Kidney capillary endothelial cell (primary cell): ENCODE data around the gene SLC7A1.
"Not testable (repeated sequence)": the region's sequence is repeated elsewhere in the genome, so short reads cannot be mapped to it uniquely, and the experiment has no call there.

Experiments
- DNase-seq: peaks from one replicate; pipeline ENCODE4 v3.0.0-alpha.2; 2018; ENCODE audit warnings: low spot score

Gene SLC7A1

GRCh38 chr13:29595380-29596063, at the start of gene SLC7A1:
Gene SLC7A1, minus strand, starts transcription at chr13:29595688. Its CDS starts 59,500 bp downstream, at chr13:29536188.
- DNase-seq, result peak; percentile 62

- no peak for DNase-seq
Measured at GRCh38 chr13:29640665-29641064, 45.2 kb upstream of the SLC7A1 start.

- DNase-seq, result not testable (repeated sequence)
Measured at GRCh38 chr13:29636831-29637230, 41.3 kb upstream of the SLC7A1 start.

- no peak for DNase-seq
Measured at GRCh38 chr13:29624997-29625396, 29.5 kb upstream of the SLC7A1 start.

GRCh38 chr13:29621841-29622240, 26.4 kb upstream of the SLC7A1 start:
- no peak for DNase-seq

- no peak for DNase-seq
Measured at GRCh38 chr13:29621051-29621800, 25.7 kb upstream of the SLC7A1 start.

- no peak for DNase-seq
Measured at GRCh38 chr13:29619995-29620394, 24.5 kb upstream of the SLC7A1 start.

- no peak for DNase-seq
Measured at GRCh38 chr13:29613101-29613500, 17.6 kb upstream of the SLC7A1 start.

GRCh38 chr13:29607465-29607864, 12.0 kb upstream of the SLC7A1 start:
- no peak for DNase-seq

GRCh38 chr13:29605860-29606526, 10.5 kb upstream of the SLC7A1 start:
- DNase-seq, result no peak

- DNase-seq, result no peak
Measured at GRCh38 chr13:29598321-29598720, 2.8 kb upstream of the SLC7A1 start.

GRCh38 chr13:29597706-29598105, 2.2 kb upstream of the SLC7A1 start:
- no peak for DNase-seq

GRCh38 chr13:29597246-29597645, 1.8 kb upstream of the SLC7A1 start:
- DNase-seq, result no peak

GRCh38 chr13:29596064-29596418, 553 bp upstream of the SLC7A1 start:
- DNase-seq, result no peak

- peak; percentile 46 for DNase-seq
Measured at GRCh38 chr13:29594710-29595379, 643 bp downstream of the SLC7A1 start.

GRCh38 chr13:29594303-29594709, 1.2 kb downstream of the SLC7A1 start:
- peak; percentile 31 for DNase-seq

- no peak for DNase-seq
Measured at GRCh38 chr13:29593605-29594297, 1.7 kb downstream of the SLC7A1 start.

GRCh38 chr13:29591310-29591709, 4.2 kb downstream of the SLC7A1 start:
- no peak for DNase-seq

- DNase-seq, result no peak
Measured at GRCh38 chr13:29589967-29590366, 5.5 kb downstream of the SLC7A1 start.

- DNase-seq, result no peak
Measured at GRCh38 chr13:29589234-29589633, 6.3 kb downstream of the SLC7A1 start.

- DNase-seq, result no peak
Measured at GRCh38 chr13:29587645-29588044, 7.8 kb downstream of the SLC7A1 start.
